ENCODE measurements around the gene UGT1A6.
"Not testable (repeated sequence)": the region's sequence is repeated elsewhere in the genome, so short reads cannot be mapped to it uniquely, and the experiment has no call there.

The UGT1A6 gene

GRCh38 chr2:233692648-233693047, at the start of gene UGT1A6:
UGT1A6 (plus strand) TSS chr2:233692890; CDS start chr2:233693005, 115 bp downstream.
- Mint-ChIP-seq H3K9me3 (no peaks in the 10 kb centered on the region), H3K27me3 (peaks cover 5% of the 10 kb centered on the region)

DNA sequence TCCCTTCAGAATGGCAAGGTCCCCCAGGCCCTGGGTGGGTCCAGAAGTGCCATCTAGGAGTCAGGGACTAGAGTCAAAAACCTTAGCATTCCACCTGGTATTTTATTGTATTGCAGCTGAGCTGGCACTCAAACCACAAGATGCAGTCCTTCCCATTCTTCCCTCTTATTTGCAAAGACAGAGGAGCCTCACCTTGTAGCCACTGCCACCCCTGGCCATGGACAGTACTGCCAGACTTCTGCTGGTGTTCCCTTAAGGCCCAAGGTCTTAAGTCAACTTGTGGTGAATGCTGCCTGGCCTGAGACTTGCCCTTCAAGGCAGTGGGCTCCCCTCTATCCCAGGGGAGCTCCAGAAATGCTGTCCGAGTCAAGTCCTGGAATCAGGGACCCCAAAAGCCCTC, 49.6 kb upstream of the UGT1A6 start:
- peaks cover 26% of the 10 kb centered on the region for H3K9me3 Mint-ChIP-seq
- peaks cover 5% of the 10 kb centered on the region for H3K36me3 Mint-ChIP-seq
- H3K4me3 Mint-ChIP-seq = no peak overlapping the region
- peaks cover 9% of the 10 kb centered on the region for H3K4me1 Mint-ChIP-seq
- peaks cover 9% of the 10 kb centered on the region for H3K27me3 Mint-ChIP-seq
- H3K27ac Mint-ChIP-seq = no peak overlapping the region

More at GRCh38 chr2:233692648-233693047, at the start of gene UGT1A6:
- Mint-ChIP-seq H3K27ac (no peak within 1 kb of the TSS), H3K4me1 (no peaks in the 10 kb centered on the region), H3K4me3 (no peak within 1 kb of the TSS), H3K36me3 (no peaks in the 10 kb centered on the region)

- H3K36me3 Mint-ChIP-seq, H3K27ac Mint-ChIP-seq: not testable (repeated sequence)
- H3K9me3 Mint-ChIP-seq = peaks cover 26% of the 10 kb centered on the region
Measured at GRCh38 chr2:233646033-233646432, 46.7 kb upstream of the UGT1A6 start.

GRCh38 chr2:233650981-233651380, 41.7 kb upstream of the UGT1A6 start:
- Mint-ChIP-seq H3K9me3 (peaks cover 12% of the 10 kb centered on the region), H3K4me3 (no peak overlapping the region), H3K4me1 (no peaks in the 10 kb centered on the region), H3K27ac (no peak overlapping the region), H3K27me3 (peaks cover 18% of the 10 kb centered on the region), H3K36me3 (peaks cover 4% of the 10 kb centered on the region)

More at GRCh38 chr2:233646033-233646432, 46.7 kb upstream of the UGT1A6 start:
- peaks cover 10% of the 10 kb centered on the region for H3K27me3 Mint-ChIP-seq
- not testable (repeated sequence) for H3K4me1 Mint-ChIP-seq, H3K4me3 Mint-ChIP-seq

- Mint-ChIP-seq H3K27me3 (peaks cover 18% of the 10 kb centered on the region), H3K4me3 (no peak overlapping the region)
Measured at GRCh38 chr2:233651430-233651829, 41.3 kb upstream of the UGT1A6 start.

GRCh38 chr2:233654501-233654900, 38.2 kb upstream of the UGT1A6 start:
- Mint-ChIP-seq H3K4me3 (no peak overlapping the region), H3K4me1 (no peaks in the 10 kb centered on the region), H3K9me3 (no peaks in the 10 kb centered on the region), H3K36me3 (no peaks in the 10 kb centered on the region), H3K27ac (no peak overlapping the region), H3K27me3 (peaks cover 22% of the 10 kb centered on the region)

More at GRCh38 chr2:233651430-233651829, 41.3 kb upstream of the UGT1A6 start:
- Mint-ChIP-seq H3K27ac (no peak overlapping the region), H3K36me3 (peaks cover 3% of the 10 kb centered on the region), H3K9me3 (peaks cover 10% of the 10 kb centered on the region), H3K4me1 (no peaks in the 10 kb centered on the region)

GRCh38 chr2:233655043-233655442, 37.6 kb upstream of the UGT1A6 start:
- no peaks in the 10 kb centered on the region for H3K36me3 Mint-ChIP-seq
- H3K27ac Mint-ChIP-seq = no peak overlapping the region
- H3K27me3 Mint-ChIP-seq = peaks cover 25% of the 10 kb centered on the region
- H3K4me3 Mint-ChIP-seq = no peak overlapping the region
- H3K4me1 Mint-ChIP-seq = no peaks in the 10 kb centered on the region
- no peaks in the 10 kb centered on the region for H3K9me3 Mint-ChIP-seq

GRCh38 chr2:233655943-233656342, 36.7 kb upstream of the UGT1A6 start:
- not testable (repeated sequence) for H3K27ac Mint-ChIP-seq, H3K9me3 Mint-ChIP-seq, H3K36me3 Mint-ChIP-seq, H3K4me3 Mint-ChIP-seq, H3K4me1 Mint-ChIP-seq
- H3K27me3 Mint-ChIP-seq = peaks cover 23% of the 10 kb centered on the region

DNA sequence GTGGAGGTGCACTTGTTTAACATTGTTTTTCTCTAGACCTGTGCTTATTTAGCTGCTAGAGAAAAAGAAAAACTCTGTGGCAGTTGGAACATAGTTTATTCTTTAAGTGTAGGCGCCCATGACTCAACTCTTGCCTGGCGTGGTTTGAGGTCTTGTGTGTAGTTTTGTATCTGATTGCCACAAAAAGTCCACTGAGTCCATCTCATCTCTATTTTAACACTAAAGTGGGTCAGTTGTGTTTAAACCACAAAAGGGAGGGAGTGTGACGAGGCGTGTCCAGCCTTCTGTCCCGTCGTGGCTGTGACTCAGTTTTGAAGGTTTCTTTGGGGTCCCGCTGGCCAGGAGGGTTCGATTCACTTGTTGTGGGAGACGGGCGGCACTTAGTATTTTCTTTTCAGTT, 36.2 kb upstream of the UGT1A6 start:
- H3K4me1 Mint-ChIP-seq = no peaks in the 10 kb centered on the region
- H3K27ac Mint-ChIP-seq = no peak overlapping the region
- H3K9me3 Mint-ChIP-seq = no peaks in the 10 kb centered on the region
- H3K27me3 Mint-ChIP-seq = peaks cover 23% of the 10 kb centered on the region
- no peak overlapping the region for H3K4me3 Mint-ChIP-seq
- H3K36me3 Mint-ChIP-seq = no peaks in the 10 kb centered on the region

DNA sequence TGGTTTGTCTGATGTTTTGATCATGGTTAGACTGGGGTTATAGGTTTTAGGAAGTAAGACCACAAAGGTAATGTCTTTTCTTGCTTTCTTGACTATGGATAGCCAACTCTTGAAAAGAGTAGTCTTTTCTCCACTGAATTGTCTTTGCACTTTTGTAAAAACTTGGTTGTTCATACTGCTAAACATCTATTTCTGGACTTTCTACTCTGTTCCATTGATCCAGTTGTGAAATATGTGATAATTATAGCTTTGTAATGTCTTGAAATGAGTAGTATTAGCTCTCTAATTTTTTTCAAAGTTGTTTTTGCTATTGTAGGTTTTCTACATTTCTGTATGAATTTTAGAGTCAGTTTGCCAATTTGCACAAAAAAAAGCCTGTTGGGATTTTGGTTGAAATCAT, 34.1 kb upstream of the UGT1A6 start:
- H3K27me3 Mint-ChIP-seq = peaks cover 21% of the 10 kb centered on the region
- H3K27ac Mint-ChIP-seq = no peak overlapping the region
- no peak overlapping the region for H3K4me3 Mint-ChIP-seq
- H3K36me3 Mint-ChIP-seq = no peaks in the 10 kb centered on the region
- no peaks in the 10 kb centered on the region for H3K9me3 Mint-ChIP-seq
- H3K4me1 Mint-ChIP-seq = no peaks in the 10 kb centered on the region

GRCh38 chr2:233663911-233664310, 28.8 kb upstream of the UGT1A6 start:
- no peak overlapping the region for H3K27ac Mint-ChIP-seq
- no peak overlapping the region for H3K4me3 Mint-ChIP-seq
- H3K36me3 Mint-ChIP-seq = no peaks in the 10 kb centered on the region
- no peaks in the 10 kb centered on the region for H3K9me3 Mint-ChIP-seq
- H3K27me3 Mint-ChIP-seq = peaks cover 29% of the 10 kb centered on the region
- no peaks in the 10 kb centered on the region for H3K4me1 Mint-ChIP-seq

- Mint-ChIP-seq H3K27me3 (peaks cover 29% of the 10 kb centered on the region), H3K4me1 (no peaks in the 10 kb centered on the region), H3K36me3 (no peaks in the 10 kb centered on the region), H3K9me3 (no peaks in the 10 kb centered on the region), H3K27ac (no peak overlapping the region), H3K4me3 (no peak overlapping the region)
Measured at GRCh38 chr2:233668605-233669260, 24.0 kb upstream of the UGT1A6 start.

DNA sequence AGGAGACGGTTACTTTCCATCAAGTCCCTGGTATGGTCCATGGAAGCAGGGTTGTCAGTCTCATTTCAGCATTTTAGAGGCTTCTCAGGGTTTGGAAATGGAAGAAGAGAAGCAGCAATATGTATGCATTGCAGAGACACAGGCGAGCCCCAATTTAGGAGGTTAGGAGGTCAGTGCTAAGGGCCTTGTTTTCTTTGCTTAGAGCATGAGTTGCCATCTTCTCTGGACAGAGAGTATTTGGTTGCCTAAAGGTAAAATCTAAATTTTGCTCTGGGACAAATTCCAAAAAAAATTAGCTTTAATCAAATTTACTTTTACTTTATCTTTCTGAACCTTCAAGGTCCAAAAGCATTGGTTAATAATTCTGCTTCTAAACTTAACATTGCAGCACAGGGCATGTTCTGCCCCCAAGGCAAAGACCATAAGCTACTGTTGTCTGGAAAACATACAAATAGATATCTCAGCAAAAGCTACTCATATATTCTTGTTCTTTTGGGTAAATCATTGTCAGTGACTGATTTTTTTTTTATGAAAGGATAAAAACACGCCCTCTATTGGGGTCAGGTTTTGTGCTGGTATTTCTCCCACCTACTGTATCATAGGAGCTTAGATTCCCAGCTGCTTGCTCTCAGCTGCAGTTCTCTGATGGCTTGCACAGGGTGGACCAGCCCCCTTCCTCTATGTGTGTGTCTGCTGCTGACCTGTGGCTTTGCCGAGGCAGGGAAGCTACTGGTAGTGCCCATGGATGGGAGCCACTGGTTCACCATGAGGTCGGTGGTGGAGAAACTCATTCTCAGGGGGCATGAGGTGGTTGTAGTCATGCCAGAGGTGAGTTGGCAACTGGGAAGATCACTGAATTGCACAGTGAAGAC, 21.2 kb upstream of the UGT1A6 start, which contains the start of gene UGT1A9:
Gene UGT1A9 (plus strand): TSS at position 609 of the 872 bp plus-strand sequence. CDS start 37 bp downstream, at position 646.
- Mint-ChIP-seq H3K4me3 (no peak within 1 kb of the TSS), H3K4me1 (no peaks in the 10 kb centered on the region), H3K36me3 (no peaks in the 10 kb centered on the region), H3K9me3 (no peaks in the 10 kb centered on the region), H3K27me3 (peaks cover 30% of the 10 kb centered on the region), H3K27ac (no peak within 1 kb of the TSS)

- no peaks in the 10 kb centered on the region for H3K9me3 Mint-ChIP-seq
- H3K4me3 Mint-ChIP-seq = no peak overlapping the region
- H3K4me1 Mint-ChIP-seq = no peaks in the 10 kb centered on the region
- no peak overlapping the region for H3K27ac Mint-ChIP-seq
- H3K27me3 Mint-ChIP-seq = peaks cover 32% of the 10 kb centered on the region
- no peaks in the 10 kb centered on the region for H3K36me3 Mint-ChIP-seq
Measured at GRCh38 chr2:233672886-233673285, 19.8 kb upstream of the UGT1A6 start.

DNA sequence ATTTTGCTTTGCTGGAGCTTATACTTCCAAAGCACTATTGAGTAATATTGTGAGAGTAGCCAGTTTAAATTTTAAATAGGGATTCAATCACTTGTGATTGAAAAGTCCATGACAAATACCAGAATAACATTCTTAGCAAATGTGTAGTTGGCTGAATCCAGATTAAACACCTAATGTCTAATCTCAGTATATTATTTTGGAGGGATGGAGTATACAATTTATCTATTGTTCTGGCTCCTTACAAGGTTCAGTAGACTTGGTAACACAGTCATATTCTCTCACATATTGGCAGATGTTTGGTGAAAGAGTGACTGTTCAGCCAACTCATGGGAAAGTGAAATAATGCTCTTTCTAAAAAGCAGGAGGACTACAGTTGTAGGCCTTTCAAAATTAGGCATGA, 18.8 kb upstream of the UGT1A6 start:
- H3K27me3 Mint-ChIP-seq = peaks cover 26% of the 10 kb centered on the region

DNA sequence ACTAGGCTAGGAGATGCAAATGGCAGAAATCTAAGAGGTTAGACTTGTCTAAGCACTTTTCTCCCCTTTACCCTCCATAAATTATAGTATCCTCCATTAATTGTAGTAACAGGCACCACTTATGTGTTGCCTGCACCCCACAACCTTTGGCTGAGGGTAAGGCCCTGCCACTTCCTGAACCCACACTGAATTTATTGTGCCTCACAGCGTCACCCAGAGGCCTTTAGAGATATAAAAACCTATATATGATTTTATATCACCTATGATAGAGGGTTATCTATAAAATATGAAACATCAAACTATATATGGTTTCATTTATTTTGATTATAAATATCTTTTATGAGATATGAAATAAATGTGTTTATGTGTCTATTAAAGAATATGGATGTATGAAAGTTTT, 18.4 kb upstream of the UGT1A6 start:
- Mint-ChIP-seq H3K27ac (no peak overlapping the region), H3K36me3 (no peaks in the 10 kb centered on the region), H3K4me3 (no peak overlapping the region), H3K4me1 (no peaks in the 10 kb centered on the region), H3K27me3 (peaks cover 25% of the 10 kb centered on the region), H3K9me3 (no peaks in the 10 kb centered on the region)

More for the DNA sequence above, 18.8 kb upstream of the UGT1A6 start:
- H3K4me1 Mint-ChIP-seq = no peaks in the 10 kb centered on the region
- no peak overlapping the region for H3K4me3 Mint-ChIP-seq
- H3K36me3 Mint-ChIP-seq = no peaks in the 10 kb centered on the region
- H3K27ac Mint-ChIP-seq = no peak overlapping the region
- no peaks in the 10 kb centered on the region for H3K9me3 Mint-ChIP-seq

Measured in activated naive CD4-positive, alpha-beta T cell treated with anti-CD3 and anti-CD28 coated beads, Interleukin-2, amount 50 U/mL, for 24 hours (primary cell).